RKO (cell line): ENCODE measurements around the gene NELL1.

Source experiments
- DNase-seq: peaks from one replicate; pipeline ENCODE4 v3.0.0-alpha.2; 2016; ENCODE audit warnings: low spot score

NELL1 gene

GRCh38 chr11:20966489-20966888, 297.1 kb downstream of the NELL1 start:
- no peak for DNase-seq

- DNase-seq, result no peak
Measured at GRCh38 chr11:20973940-20974559, 304.7 kb downstream of the NELL1 start.

GRCh38 chr11:20980736-20981135, 311.4 kb downstream of the NELL1 start:
- DNase-seq, result no peak

GRCh38 chr11:20990447-20990846, 321.1 kb downstream of the NELL1 start:
- no peak for DNase-seq

- no peak for DNase-seq
Measured at GRCh38 chr11:20991471-20991870, 322.1 kb downstream of the NELL1 start.

- no peak for DNase-seq
Measured at GRCh38 chr11:21007297-21007696, 337.9 kb downstream of the NELL1 start.

GRCh38 chr11:21018248-21018647, 348.9 kb downstream of the NELL1 start:
- no peak for DNase-seq

- no peak for DNase-seq
Measured at GRCh38 chr11:21026685-21027084, 357.3 kb downstream of the NELL1 start.

- no peak for DNase-seq
Measured at GRCh38 chr11:21037850-21038249, 368.5 kb downstream of the NELL1 start.

- DNase-seq, result no peak
Measured at GRCh38 chr11:21038801-21039200, 369.4 kb downstream of the NELL1 start.

GRCh38 chr11:21040630-21041029, 371.2 kb downstream of the NELL1 start:
- DNase-seq, result no peak

- no peak for DNase-seq
Measured at GRCh38 chr11:21048626-21049025, 379.2 kb downstream of the NELL1 start.

GRCh38 chr11:21053466-21053865, 384.1 kb downstream of the NELL1 start:
- DNase-seq, result no peak

GRCh38 chr11:21056644-21057043, 387.3 kb downstream of the NELL1 start:
- no peak for DNase-seq

GRCh38 chr11:21059879-21060278, 390.5 kb downstream of the NELL1 start:
- DNase-seq, result no peak

GRCh38 chr11:21066030-21066429, 396.6 kb downstream of the NELL1 start:
- no peak for DNase-seq

GRCh38 chr11:21068886-21069285, 399.5 kb downstream of the NELL1 start:
- DNase-seq, result no peak

- DNase-seq, result no peak
Measured at GRCh38 chr11:21069909-21070308, 400.5 kb downstream of the NELL1 start.

GRCh38 chr11:21072558-21072957, 403.2 kb downstream of the NELL1 start:
- no peak for DNase-seq

GRCh38 chr11:21082853-21083252, 413.5 kb downstream of the NELL1 start:
- no peak for DNase-seq

GRCh38 chr11:21088930-21089329, 419.5 kb downstream of the NELL1 start:
- no peak for DNase-seq

- no peak for DNase-seq
Measured at GRCh38 chr11:21104641-21105040, 435.3 kb downstream of the NELL1 start.

GRCh38 chr11:21105196-21105917, 436.0 kb downstream of the NELL1 start:
- no peak for DNase-seq

GRCh38 chr11:21109341-21109740, 440.0 kb downstream of the NELL1 start:
- DNase-seq, result no peak
